OCI-LY3 (cell line): Measurements from ENCODE around the gene TOM1L2.

Experiments
- CTCF ChIP-seq: fragments of 200-600, 300-600 bp; sonication (generic); IDR thresholded peaks from 2 replicates; pipeline ENCODE4 v1.5.1; 2014; ENCODE audit warnings: antibody characterized with exemption, low read length, low read depth
- EZH2phosphoT487 ChIP-seq: fragments of 200-600 bp; shearing (Covaris generic); IDR thresholded peaks from 2 replicates; pipeline ENCODE4 v1.6.1; 2018; ENCODE audit warnings: antibody characterized with exemption, mixed run types, low read depth

GRCh38 chr17:17886726-17887125, 85.5 kb downstream of the TOM1L2 start:
- TF ChIP-seq CTCF (no peak), EZH2phosphoT487 (no peak)
